OCI-LY7 (cell line): Measurements from ENCODE around the gene SLC26A11. TPM values are rescaled to one million over a fixed set of nuclear protein-coding genes. Genes with fewer than 3 reads are reported as not detected.

Experiments
- BruUV-seq: library from RNA; stranded (reverse); fragments of 400-500 nt; replicated peaks from 2 replicates; lab custom pipeline; 2021; lab: Mats Ljungman, UMichigan
- CTCF ChIA-PET: fragments of 300-600 bp; sonication (Branson Sonifier 250); formaldehyde crosslinking; loops from one replicate; lab custom pipeline; 2022; ENCODE audit warnings: antibody characterized with exemption; ENCODE audit not compliant: unreplicated experiment; lab: Charles Lee
- POLR2A ChIA-PET: fragments of 300-600 bp; sonication (Branson Sonifier 250); formaldehyde crosslinking; loops from one replicate; lab custom pipeline; 2022; ENCODE audit warnings: antibody characterized with exemption; lab: Charles Lee
- DNase-seq: peaks from one replicate; pipeline ENCODE4 v3.0.0-alpha.2; 2015; ENCODE audit warnings: low spot score
- H2AFZ ChIP-seq: fragments of 200-600 bp; sonication (generic), shearing (Covaris generic); 2 replicates; pipeline ENCODE4 v1.6.1; 2014; ENCODE audit warnings: mild to moderate bottlenecking, antibody characterized with exemption, low read length, moderate library complexity
- H3K27ac ChIP-seq: fragments of 200-600 bp; sonication (generic); 2 replicates; pipeline ENCODE4 v1.5.1; 2014; ENCODE audit warnings: mixed run types, low read depth, mild to moderate bottlenecking, moderate library complexity, low read length, inconsistent platforms; ENCODE audit not compliant: poor library complexity, severe bottlenecking
- H3K36me3 ChIP-seq: fragments of 200-600 bp; sonication (generic); 2 replicates; pipeline ENCODE4 v1.6.1; 2014; ENCODE audit warnings: mild to moderate bottlenecking, antibody characterized with exemption, low read length, moderate library complexity, mixed read lengths; ENCODE audit not compliant: insufficient read depth
- H3K4me1 ChIP-seq: fragments of 200-600 bp; sonication (generic); 2 replicates; pipeline ENCODE4 v1.5.1; 2014; ENCODE audit warnings: mild to moderate bottlenecking, low read length; ENCODE audit not compliant: insufficient read depth, poor library complexity, severe bottlenecking
- H3K4me2 ChIP-seq: fragments of 200-600 bp; sonication (generic); 2 replicates; pipeline ENCODE4 v1.6.1; 2014; ENCODE audit warnings: mild to moderate bottlenecking, low read length
- H3K4me3 ChIP-seq: fragments of 200-600 bp; sonication (generic); 2 replicates; pipeline ENCODE4 v1.5.1; 2014; ENCODE audit warnings: mild to moderate bottlenecking, low read depth, low read length; ENCODE audit not compliant: poor library complexity, severe bottlenecking
- H3K79me2 ChIP-seq: fragments of 200-600 bp; sonication (generic); 2 replicates; pipeline ENCODE4 v1.6.1; 2016; ENCODE audit warnings: low read depth, mild to moderate bottlenecking, low read length, moderate library complexity, mixed read lengths; ENCODE audit not compliant: insufficient read depth
- H3K9me2 ChIP-seq: fragments of 200-600 bp; sonication (generic); 2 replicates; pipeline ENCODE4 v1.6.1; 2016; ENCODE audit warnings: mild to moderate bottlenecking, low read length, mixed read lengths; ENCODE audit not compliant: insufficient read depth
- H3K9me3 ChIP-seq: fragments of 200-600 bp; sonication (generic); 2 replicates; pipeline ENCODE4 v1.6.1; 2014; ENCODE audit warnings: mild to moderate bottlenecking, mixed run types, low read length, mixed read lengths
- H4K20me1 ChIP-seq: fragments of 200-600 bp; sonication (generic); 2 replicates; pipeline ENCODE4 v1.6.1; 2014; ENCODE audit warnings: mild to moderate bottlenecking, antibody characterized with exemption, low read length, moderate library complexity, mixed read lengths; ENCODE audit not compliant: insufficient read depth
- CTCF ChIP-seq: fragments of 200-600 bp; sonication (generic); conservative IDR thresholded peaks from 2 replicates; pipeline ENCODE4 v1.5.1; 2014; ENCODE audit warnings: mild to moderate bottlenecking, antibody characterized with exemption, low read length, moderate library complexity, mixed read lengths
- EZH2phosphoT487 ChIP-seq: fragments of 200-600 bp; sonication (generic); IDR thresholded peaks from 2 replicates; pipeline ENCODE4 v1.6.1; 2018; ENCODE audit warnings: low read depth, borderline replicate concordance, mild to moderate bottlenecking, mixed run types, antibody characterized with exemption, low read length, moderate library complexity, mixed read lengths
- intact Hi-C: fragments of 100-400 bp; cut with micrococcal nuclease; formaldehyde crosslinking; loops from one replicate; pipeline ENCODE4 v1.10.0; 2022; ENCODE audit not compliant: unreplicated experiment
- total RNA-seq, 2 experiments: library from RNA; depleted of rRNA in 1 of 2; stranded (reverse); fragments of >200 nt in 1 of 2; shearing (Covaris generic) in 1 of 2; gene quantifications; 2 replicates each; pipeline ENCODE4 v1.2.3, GENCODE V29; 2014 to 2022

SLC26A11 gene
- total RNA-seq, 2 experiments from 2014 or later, result 3.5 to 4.1 TPM

- H3K4me2 ChIP-seq, result no peak overlapping the region
- no peak overlapping the region for H3K4me3 ChIP-seq
- H3K4me1 ChIP-seq, result no peaks in the 10 kb centered on the region
- no peaks in the 10 kb centered on the region for H3K36me3 ChIP-seq
- no peaks in the 10 kb centered on the region for H3K9me2 ChIP-seq
- H4K20me1 ChIP-seq, result no peaks in the 10 kb centered on the region
- no peak overlapping the region for H2AFZ ChIP-seq
- no peaks in the 10 kb centered on the region for H3K9me3 ChIP-seq
- ChIA-PET POLR2A (no interaction called here), CTCF (no interaction called here)
- no peak for DNase-seq
- H3K79me2 ChIP-seq, result no peaks in the 10 kb centered on the region
- H3K27ac ChIP-seq, result no peak overlapping the region
- no TSS peak for BruUV-seq
- intact Hi-C loops, result no loop called here
- TF ChIP-seq CTCF (no peak), EZH2phosphoT487 (no peak)
Measured at GRCh38 chr17:80177986-80178595, 42.1 kb upstream of the SLC26A11 start.

- Histone ChIP-seq H2AFZ (no peak overlapping the region), H3K79me2 (no peaks in the 10 kb centered on the region), H3K27ac (no peak overlapping the region), H3K36me3 (no peaks in the 10 kb centered on the region), H3K4me3 (no peak overlapping the region), H3K4me1 (no peaks in the 10 kb centered on the region), H4K20me1 (no peaks in the 10 kb centered on the region), H3K9me3 (no peaks in the 10 kb centered on the region), H3K4me2 (no peak overlapping the region), H3K9me2 (no peaks in the 10 kb centered on the region)
- ChIA-PET POLR2A (no interaction called here), CTCF (no interaction called here)
- no peak for DNase-seq
- no peak for TF ChIP-seq EZH2phosphoT487
- TF ChIP-seq CTCF, result no peak
- no TSS peak for BruUV-seq
- intact Hi-C loops, result no loop called here
Measured at GRCh38 chr17:80180192-80180591, 40.0 kb upstream of the SLC26A11 start.

- no peaks in the 10 kb centered on the region for H3K9me2 ChIP-seq
- CTCF ChIA-PET, result no interaction called here
- no TSS peak for BruUV-seq
Measured at GRCh38 chr17:80181431-80181830, 38.8 kb upstream of the SLC26A11 start.

More at GRCh38 chr17:80181431-80181830, 38.8 kb upstream of the SLC26A11 start:
- H4K20me1 ChIP-seq, result no peaks in the 10 kb centered on the region
- H3K4me1 ChIP-seq, result no peaks in the 10 kb centered on the region
- H3K4me2 ChIP-seq, result no peak overlapping the region
- no peak overlapping the region for H3K27ac ChIP-seq
- intact Hi-C loops, result no loop called here
- no peaks in the 10 kb centered on the region for H3K9me3 ChIP-seq
- POLR2A ChIA-PET, result no interaction called here
- no peak overlapping the region for H2AFZ ChIP-seq
- no peaks in the 10 kb centered on the region for H3K79me2 ChIP-seq
- no peaks in the 10 kb centered on the region for H3K36me3 ChIP-seq
- DNase-seq, result no peak
- H3K4me3 ChIP-seq, result no peak overlapping the region
- TF ChIP-seq EZH2phosphoT487, result no peak
- no peak for TF ChIP-seq CTCF
